Keratinocyte (primary cell): Measurements from ENCODE around the gene SIK2. TPM values are rescaled to one million over a fixed set of nuclear protein-coding genes. Genes with fewer than 3 reads are reported as not detected.

ENCODE experiments used
- DNase-seq: peaks from one replicate; pipeline ENCODE4 v3.0.0-alpha.2; 2011; ENCODE audit warnings: low read depth, missing footprints, low spot score
- FAIRE-seq: peaks from 2 replicates; lab custom pipeline; 2011; peaks lifted over from hg19 to GRCh38; lab: Jason Lieb, UNC
- H2AFZ ChIP-seq: 2 replicates; pipeline ENCODE4 v1.6.0; 2012; ENCODE audit warnings: low read length, control low read depth, inconsistent platforms; ENCODE audit not compliant: control insufficient read depth
- H3K27ac ChIP-seq: 2 replicates; pipeline ENCODE4 v1.5.1; 2011; ENCODE audit warnings: low read length; ENCODE audit not compliant: control insufficient read depth, insufficient read depth
- H3K27me3 ChIP-seq: 3 replicates; pipeline ENCODE4 v1.6.0; 2011; ENCODE audit warnings: low read length; ENCODE audit not compliant: control insufficient read depth, insufficient read depth; ENCODE audit errors: extremely low read depth
- H3K36me3 ChIP-seq, 2 experiments: 2 replicates in 1 of 2; 3 replicates in 1 of 2; pipeline ENCODE4 v1.5.1; 2011; ENCODE audit warnings: low read length in 2 of 2, mild to moderate bottlenecking in 1 of 2; ENCODE audit not compliant: control insufficient read depth in 2 of 2, insufficient read depth in 2 of 2; ENCODE audit errors: extremely low read depth in 1 of 2
- H3K4me1 ChIP-seq: 3 replicates; pipeline ENCODE4 v1.5.1; 2011; ENCODE audit warnings: low read length; ENCODE audit not compliant: control insufficient read depth, insufficient read depth; ENCODE audit errors: extremely low read depth
- H3K4me2 ChIP-seq: 3 replicates; pipeline ENCODE4 v1.6.0; 2011; ENCODE audit warnings: low read depth, low read length; ENCODE audit not compliant: control insufficient read depth, insufficient read depth; ENCODE audit errors: extremely low read depth
- H3K4me3 ChIP-seq, 3 experiments: fragments of 200-600 bp in 1 of 3; sonication (generic) in 1 of 3; 2 replicates in 2 of 3; 3 replicates in 1 of 3; pipeline ENCODE4 v1.5.1; 2011 to 2016; ENCODE audit warnings: low read length in 3 of 3, mild to moderate bottlenecking in 3 of 3, control low read depth in 2 of 3, inconsistent platforms in 1 of 3, low read depth in 1 of 3, mixed read lengths in 1 of 3, mixed run types in 1 of 3, moderate library complexity in 1 of 3; ENCODE audit not compliant: control insufficient read depth in 2 of 3, insufficient read depth in 2 of 3; ENCODE audit errors: extremely low read depth in 1 of 3
- H3K79me2 ChIP-seq: 2 replicates; pipeline ENCODE4 v1.6.0; 2012; ENCODE audit warnings: low read length; ENCODE audit not compliant: control insufficient read depth, insufficient read depth
- H3K9ac ChIP-seq: 3 replicates; pipeline ENCODE4 v1.6.0; 2011; ENCODE audit warnings: low read length; ENCODE audit not compliant: control insufficient read depth, insufficient read depth; ENCODE audit errors: extremely low read depth
- H3K9me1 ChIP-seq: 3 replicates; pipeline ENCODE4 v1.6.0; 2011; ENCODE audit warnings: low read length; ENCODE audit not compliant: control insufficient read depth, insufficient read depth; ENCODE audit errors: extremely low read depth
- H3K9me3 ChIP-seq: 2 replicates; pipeline ENCODE4 v1.5.1; 2012; ENCODE audit warnings: low read depth, low read length; ENCODE audit not compliant: control insufficient read depth
- H4K20me1 ChIP-seq: 3 replicates; pipeline ENCODE4 v1.6.0; 2011; ENCODE audit warnings: low read length; ENCODE audit not compliant: control insufficient read depth, insufficient read depth; ENCODE audit errors: extremely low read depth
- EZH2 ChIP-seq: IDR thresholded peaks from one replicate; pipeline ENCODE4 v1.6.1; 2012; ENCODE audit warnings: inconsistent platforms, mild to moderate bottlenecking, low read length, moderate library complexity
- dilution Hi-C: fragments of 300-500 bp; cut with MboI; formaldehyde crosslinking; loops from one replicate; pipeline ENCODE4 v1.7.0; 2020; ENCODE audit warnings: low sequenced_read_pairs; ENCODE audit not compliant: extremely low pct_ligation_motif_present
- polyA plus RNA-seq, 5 experiments: library from polyadenylated mRNA; depleted of rRNA in 3 of 5; stranded (reverse) in 3 of 5; stranded (forward) in 1 of 5; unstranded in 1 of 5; fragments of >200 nt; gene quantifications; 1 replicate in 1 of 5; 2 replicates in 3 of 5; 3 replicates in 1 of 5; pipeline versions ENCODE4 v1.2.1 to v1.2.3, GENCODE V29; 2011 to 2012; ENCODE audit warnings: missing spikeins in 2 of 5, low read depth in 1 of 5, low replicate concordance in 1 of 5
- TF ChIP-seq, protein P1 (sequence below), 3 experiments: IDR thresholded peaks in 1 of 3; conservative IDR thresholded peaks in 1 of 3; optimal IDR thresholded peaks in 1 of 3; 2 replicates in 2 of 3; 3 replicates in 1 of 3; pipeline versions ENCODE3 to v1.5.1; 2011; ENCODE audit warnings: low read length in 3 of 3, mild to moderate bottlenecking in 3 of 3, moderate library complexity in 2 of 3, control low read depth in 1 of 3, inconsistent platforms in 1 of 3; ENCODE audit not compliant: insufficient read depth in 2 of 3; ENCODE audit errors: extremely low read depth in 1 of 3

The SIK2 gene
- polyA plus RNA-seq, 1 donor (not counting 4 experiments of a cell fraction or from before 2014, with no cell fraction given): 10.0 TPM

DNA sequence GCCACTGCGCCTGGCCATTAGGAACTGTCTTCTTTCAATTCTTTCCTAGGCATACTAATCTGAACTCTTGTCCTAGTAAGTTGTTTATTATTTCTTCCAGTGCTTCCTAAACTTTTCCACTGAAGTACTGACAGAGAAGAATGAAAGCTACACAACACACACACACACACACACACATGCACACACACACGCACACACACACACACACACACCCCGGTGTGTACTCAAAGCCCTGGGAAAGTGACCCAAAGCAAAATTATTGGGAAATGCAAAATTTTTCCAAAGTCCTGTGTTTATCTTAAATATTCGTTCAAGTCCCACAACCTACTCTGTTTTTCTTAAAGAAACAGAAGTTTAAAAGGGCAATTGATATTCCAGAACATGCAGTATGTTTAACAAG, 19.4 kb upstream of the SIK2 start:
- dilution Hi-C loops: no loop called here
- Histone ChIP-seq H3K9me3 (no peaks in the 10 kb centered on the region), H3K4me3 (no peak overlapping the region), H3K79me2 (no peaks in the 10 kb centered on the region), H3K27ac (no peak overlapping the region), H3K4me1 (peaks cover 5% of the 10 kb centered on the region), H3K27me3 (no peaks in the 10 kb centered on the region), H3K4me2 (no peak overlapping the region), H2AFZ (no peak overlapping the region), H3K9ac (no peak overlapping the region), H4K20me1 (no peaks in the 10 kb centered on the region), H3K36me3 (no peaks in the 10 kb centered on the region), H3K9me1 (no peaks in the 10 kb centered on the region)
- FAIRE-seq (no peak), DNase-seq (no peak)
- TF ChIP-seq EZH2: no peak
- TF ChIP-seq, protein P1, sequence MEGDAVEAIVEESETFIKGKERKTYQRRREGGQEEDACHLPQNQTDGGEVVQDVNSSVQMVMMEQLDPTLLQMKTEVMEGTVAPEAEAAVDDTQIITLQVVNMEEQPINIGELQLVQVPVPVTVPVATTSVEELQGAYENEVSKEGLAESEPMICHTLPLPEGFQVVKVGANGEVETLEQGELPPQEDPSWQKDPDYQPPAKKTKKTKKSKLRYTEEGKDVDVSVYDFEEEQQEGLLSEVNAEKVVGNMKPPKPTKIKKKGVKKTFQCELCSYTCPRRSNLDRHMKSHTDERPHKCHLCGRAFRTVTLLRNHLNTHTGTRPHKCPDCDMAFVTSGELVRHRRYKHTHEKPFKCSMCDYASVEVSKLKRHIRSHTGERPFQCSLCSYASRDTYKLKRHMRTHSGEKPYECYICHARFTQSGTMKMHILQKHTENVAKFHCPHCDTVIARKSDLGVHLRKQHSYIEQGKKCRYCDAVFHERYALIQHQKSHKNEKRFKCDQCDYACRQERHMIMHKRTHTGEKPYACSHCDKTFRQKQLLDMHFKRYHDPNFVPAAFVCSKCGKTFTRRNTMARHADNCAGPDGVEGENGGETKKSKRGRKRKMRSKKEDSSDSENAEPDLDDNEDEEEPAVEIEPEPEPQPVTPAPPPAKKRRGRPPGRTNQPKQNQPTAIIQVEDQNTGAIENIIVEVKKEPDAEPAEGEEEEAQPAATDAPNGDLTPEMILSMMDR (optimal IDR thresholded peaks at IDR 0.05 in 1 of 3, IDR thresholded peaks at IDR 0.05 in 1 of 3, conservative IDR thresholded peaks at IDR 0.05 in 1 of 3; ENCODE audit: extremely low read depth in 1 of 3, insufficient read depth in 2 of 3, low read length in 3 of 3): no peak

DNA sequence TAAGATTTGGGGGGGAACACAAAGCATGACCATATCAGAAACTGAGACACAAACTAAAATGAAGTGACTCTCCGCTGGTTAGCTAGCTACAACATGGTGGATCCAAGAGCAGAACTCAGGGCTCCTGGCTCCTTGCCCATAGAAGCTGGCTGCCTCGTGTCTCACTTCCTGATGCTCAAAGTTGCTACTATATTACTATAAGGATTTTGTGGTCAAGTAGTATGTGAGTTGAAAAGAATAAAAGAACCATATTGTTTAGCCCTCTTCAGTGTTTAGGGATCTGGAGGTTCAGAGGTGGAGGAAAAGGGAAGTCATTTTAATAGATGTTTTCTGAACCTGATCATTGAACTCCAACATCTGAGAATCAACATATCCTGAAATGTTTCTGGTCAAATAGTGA, 16.9 kb upstream of the SIK2 start:
- Histone ChIP-seq H4K20me1 (no peaks in the 10 kb centered on the region), H3K27me3 (no peaks in the 10 kb centered on the region), H3K9ac (no peak overlapping the region), H3K4me2 (no peak overlapping the region), H3K9me1 (no peaks in the 10 kb centered on the region), H2AFZ (peak overlapping the region; percentile 23), H3K9me3 (no peaks in the 10 kb centered on the region), H3K36me3 (no peaks in the 10 kb centered on the region), H3K4me1 (peaks cover 5% of the 10 kb centered on the region), H3K79me2 (no peaks in the 10 kb centered on the region), H3K27ac (no peak overlapping the region), H3K4me3 (no peak overlapping the region)
- TF ChIP-seq, protein P1 (optimal IDR thresholded peaks at IDR 0.05 in 1 of 3, IDR thresholded peaks at IDR 0.05 in 1 of 3, conservative IDR thresholded peaks at IDR 0.05 in 1 of 3; ENCODE audit: extremely low read depth in 1 of 3, insufficient read depth in 2 of 3, low read length in 3 of 3): no peak
- no peak for TF ChIP-seq EZH2
- dilution Hi-C loops: no loop called here
- DNase-seq (no peak), FAIRE-seq (no peak)
